Stimulated activated naive B cell treated with anti-CD40 and anti-IgM and Interleukin-4, amounts not matched to agents 10 μg/mL and 1 μg/mL and 100 μg/mL, for 72 hours (primary cell): ENCODE results near the gene CHPF2.

ENCODE experiments used
- ATAC-seq, 2 donors: fragments of 150-1000 bp; cut with Tn5 transposase; replicated peaks; 2 replicates each; pipeline ENCODE4 v1.10.0; 2021; ENCODE audit warnings: moderate library complexity in 1 of 2
- DNase-seq: peaks from one replicate; pipeline ENCODE4 v3.0.0; 2021
- H3K27ac Mint-ChIP-seq: one replicate; pipeline ENCODE4 v1.8.0; 2022; ENCODE audit warnings: mild to moderate bottlenecking, mixed read lengths
- H3K27me3 Mint-ChIP-seq, 2 donors: one replicate each; pipeline ENCODE4 v1.8.0; 2022; ENCODE audit warnings: mixed read lengths in 2 of 2
- H3K36me3 Mint-ChIP-seq, 2 donors: one replicate each; pipeline ENCODE4 v1.8.0; 2022; ENCODE audit warnings: mixed read lengths in 2 of 2, mild to moderate bottlenecking in 1 of 2
- H3K4me1 Mint-ChIP-seq, 2 donors: one replicate each; pipeline ENCODE4 v1.8.0; 2022; ENCODE audit warnings: mixed read lengths in 2 of 2, mild to moderate bottlenecking in 1 of 2
- H3K4me3 Mint-ChIP-seq, 2 donors: one replicate each; pipeline ENCODE4 v1.8.0; 2022; ENCODE audit warnings: mild to moderate bottlenecking in 2 of 2, mixed read lengths in 2 of 2, moderate library complexity in 1 of 2
- H3K9me3 Mint-ChIP-seq, 2 donors: one replicate each; pipeline ENCODE4 v1.8.0; 2022; ENCODE audit warnings: mixed read lengths in 2 of 2, mild to moderate bottlenecking in 1 of 2

CHPF2 gene

DNA sequence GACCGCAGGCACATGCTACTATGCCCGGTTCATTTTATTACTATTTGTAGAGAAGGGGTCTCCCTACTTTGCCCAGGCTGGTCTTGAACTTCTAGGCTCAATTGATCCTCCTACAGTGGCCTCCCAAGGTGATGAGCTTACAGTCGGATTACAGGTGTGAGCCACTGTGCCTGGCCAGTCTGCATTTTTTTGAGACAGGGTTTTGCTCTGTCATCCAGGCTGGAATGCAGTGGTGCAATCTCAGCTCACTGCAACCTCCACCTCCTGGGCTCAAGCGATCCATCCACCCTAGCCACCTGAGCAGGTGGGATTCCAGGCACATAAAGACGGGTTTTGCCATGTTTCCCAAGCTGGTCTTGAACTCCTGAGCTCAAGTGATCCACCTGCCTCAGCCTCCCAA is 19.7 kb upstream of the CHPF2 start:
- Mint-ChIP-seq H3K4me1 (no peaks in the 10 kb centered on the region), H3K27ac (peak overlapping the region; percentile 5), H3K27me3 (no peaks in the 10 kb centered on the region), H3K9me3 (no peaks in the 10 kb centered on the region), H3K36me3 (peaks cover 31 to 46% of the 10 kb centered on the region in 2 donors), H3K4me3 (no peak overlapping the region)
- DNase-seq (no peak), ATAC-seq (no peak)

DNA sequence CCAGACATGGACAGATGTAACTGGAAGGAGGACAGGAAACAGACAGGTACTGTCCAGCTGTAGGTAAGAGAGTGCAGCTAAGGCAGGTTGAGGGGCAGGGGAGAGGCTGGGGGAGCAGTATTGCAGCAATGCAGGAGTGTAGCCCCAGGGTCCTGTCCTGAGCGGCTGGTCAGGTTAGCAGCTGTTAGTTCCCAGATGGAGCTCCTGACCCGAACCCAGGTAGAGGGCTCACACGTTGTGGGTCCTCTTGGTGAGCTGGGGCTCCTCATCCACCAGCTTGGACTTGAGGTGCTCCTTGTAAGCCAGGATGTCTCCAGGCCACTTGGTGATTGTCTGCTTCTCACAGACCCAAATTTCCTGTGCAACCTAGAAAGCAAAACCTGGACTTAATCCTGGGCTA is 18.5 kb upstream of the CHPF2 start:
- Mint-ChIP-seq H3K36me3 (peaks cover 42 to 58% of the 10 kb centered on the region in 2 donors), H3K9me3 (no peaks in the 10 kb centered on the region), H3K27ac (no peak overlapping the region), H3K27me3 (no peaks in the 10 kb centered on the region), H3K4me1 (peaks cover 0 to under 1% of the 10 kb centered on the region in 2 donors), H3K4me3 (no peak overlapping the region)
- DNase-seq (no peak), ATAC-seq (no peak)

DNA sequence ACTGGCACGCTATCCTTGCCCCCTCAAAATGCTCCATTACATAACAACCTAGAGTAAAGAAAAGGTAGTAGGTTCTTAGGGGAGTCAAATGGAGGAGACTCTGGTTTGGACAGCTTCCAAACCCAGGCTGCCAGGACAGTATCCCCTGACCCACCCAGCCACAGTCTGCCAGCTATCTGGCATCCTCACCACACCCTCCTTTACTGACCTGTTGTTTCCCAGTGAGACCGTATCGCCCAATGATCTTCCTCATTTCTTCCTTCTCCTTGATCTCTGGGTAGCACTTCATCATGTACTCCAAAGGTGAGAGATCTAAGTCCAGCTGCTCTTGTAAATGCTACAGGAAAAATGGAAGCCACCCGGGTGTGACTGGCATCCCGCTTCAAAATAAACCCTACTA is 16.9 kb upstream of the CHPF2 start:
- Mint-ChIP-seq H3K9me3 (no peaks in the 10 kb centered on the region), H3K4me1 (peaks cover 0 to 2% of the 10 kb centered on the region in 2 donors), H3K4me3 (no peak overlapping the region), H3K27ac (no peak overlapping the region), H3K36me3 (peaks cover 42 to 67% of the 10 kb centered on the region in 2 donors), H3K27me3 (no peaks in the 10 kb centered on the region)
- no peak for ATAC-seq
- no peak for DNase-seq

DNA sequence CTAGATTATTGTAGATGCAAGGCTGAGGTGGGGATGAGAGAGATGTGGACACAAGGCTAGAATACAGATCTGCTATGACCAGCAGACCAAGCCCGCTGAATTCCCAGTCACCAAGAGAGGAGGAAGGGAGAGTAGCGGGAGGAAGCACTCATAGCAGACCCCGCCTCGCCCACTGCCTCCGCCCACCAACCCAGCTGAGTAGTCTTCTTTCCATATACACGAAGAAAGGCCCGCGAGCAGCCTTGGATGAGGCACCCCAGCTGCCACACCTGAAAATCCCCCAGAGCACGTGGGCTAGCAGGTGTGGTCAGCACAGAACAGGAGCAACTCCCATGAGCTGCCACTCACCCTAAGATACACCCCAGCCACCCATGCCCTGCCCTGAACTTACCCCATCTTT is 14.1 kb upstream of the CHPF2 start:
- Mint-ChIP-seq H3K27ac (peak overlapping the region; percentile 75), H3K27me3 (no peaks in the 10 kb centered on the region), H3K4me3 (no peak overlapping the region), H3K4me1 (peaks cover 0 to 6% of the 10 kb centered on the region in 2 donors), H3K36me3 (peaks cover 47 to 61% of the 10 kb centered on the region in 2 donors), H3K9me3 (no peaks in the 10 kb centered on the region)
- ATAC-seq (no peak), DNase-seq (no peak)

DNA sequence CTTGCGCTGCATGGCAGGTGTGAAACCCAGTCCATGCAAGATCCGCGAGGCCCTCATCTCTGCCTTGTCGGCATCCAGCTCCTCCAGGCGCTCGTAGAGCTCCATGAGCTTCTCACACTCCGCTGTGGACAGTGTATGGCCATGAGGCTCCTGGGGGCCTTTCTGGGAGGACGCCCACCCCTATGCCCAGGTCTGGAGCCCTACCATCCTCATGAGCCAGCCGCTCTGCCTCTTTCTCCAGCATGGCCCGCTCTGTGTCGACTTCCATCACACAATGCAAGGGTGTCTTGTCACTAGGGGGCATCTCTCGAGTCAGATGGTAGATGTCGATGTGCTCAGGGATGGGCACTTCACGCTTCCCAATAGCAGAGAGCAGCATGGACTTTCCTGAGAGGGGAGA is 8.6 kb upstream of the CHPF2 start:
- no peaks in the 10 kb centered on the region for H3K27me3 Mint-ChIP-seq
- H3K9me3 Mint-ChIP-seq, result no peaks in the 10 kb centered on the region
- H3K36me3 Mint-ChIP-seq, result peaks cover 35 to 54% of the 10 kb centered on the region in 2 donors
- peaks cover 27 to 41% of the 10 kb centered on the region in 2 donors for H3K4me1 Mint-ChIP-seq
- DNase-seq, result no peak
- ATAC-seq, result no peak
- no peak overlapping the region for H3K27ac Mint-ChIP-seq
- no peak overlapping the region for H3K4me3 Mint-ChIP-seq

DNA sequence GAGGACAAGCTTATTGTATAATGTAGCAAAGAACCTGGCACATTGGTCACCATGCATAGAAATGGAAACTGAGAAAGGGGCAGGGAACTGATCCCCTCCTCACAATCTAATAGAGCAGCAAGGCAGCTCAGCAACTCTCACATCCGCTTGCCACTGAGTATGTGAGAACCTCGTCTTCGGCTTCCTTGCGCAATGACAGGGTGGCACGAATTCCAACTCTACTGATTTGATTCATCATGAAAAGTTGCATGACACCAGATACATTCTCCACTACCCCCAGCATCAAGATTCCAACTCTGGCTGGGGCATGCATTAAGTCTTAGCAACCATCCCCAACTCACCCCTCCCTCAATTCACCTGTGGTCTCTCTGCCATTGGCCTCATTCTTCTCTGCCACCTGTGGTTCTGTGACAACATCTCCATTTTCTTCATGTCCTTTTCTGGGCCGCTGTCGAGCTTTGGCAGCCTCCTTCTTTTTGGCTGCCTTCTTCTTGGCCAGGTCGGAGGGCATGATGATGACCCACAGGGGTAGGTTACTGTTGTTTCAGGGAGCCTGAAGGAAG is 6.3 kb upstream of the CHPF2 start:
- Mint-ChIP-seq H3K27me3 (no peaks in the 10 kb centered on the region), H3K9me3 (no peaks in the 10 kb centered on the region), H3K4me1 (peaks cover 24 to 41% of the 10 kb centered on the region in 2 donors), H3K27ac (peak overlapping the region; percentile 97), H3K36me3 (peaks cover 28 to 40% of the 10 kb centered on the region in 2 donors), H3K4me3 (peak overlapping the region; percentile 96 to 97)
- DNase-seq, result no peak
- no peak for ATAC-seq

DNA sequence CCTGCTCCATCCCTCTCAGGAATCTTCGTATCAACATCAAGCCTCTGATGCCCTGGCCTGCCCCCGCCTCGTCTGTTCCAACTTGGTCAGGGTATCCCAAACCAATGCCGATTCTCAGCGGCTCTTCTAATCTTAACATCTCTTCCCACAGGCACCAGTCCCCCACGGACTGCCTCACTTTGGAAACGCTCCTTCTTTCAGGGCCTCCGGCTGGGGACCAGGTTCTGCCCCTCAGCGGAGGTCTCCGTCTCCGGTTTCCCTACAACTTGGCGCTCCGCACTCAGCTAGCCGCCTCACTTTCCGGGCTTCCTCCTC is 5.8 kb upstream of the CHPF2 start:
- Mint-ChIP-seq H3K27ac (peak overlapping the region; percentile 97), H3K9me3 (no peaks in the 10 kb centered on the region), H3K4me3 (peak overlapping the region; percentile 96 to 97), H3K4me1 (peaks cover 26 to 43% of the 10 kb centered on the region in 2 donors), H3K27me3 (no peaks in the 10 kb centered on the region), H3K36me3 (peaks cover 26 to 40% of the 10 kb centered on the region in 2 donors)
- ATAC-seq (peak in 1 of 2 donors; percentile 12), DNase-seq (no peak)

DNA sequence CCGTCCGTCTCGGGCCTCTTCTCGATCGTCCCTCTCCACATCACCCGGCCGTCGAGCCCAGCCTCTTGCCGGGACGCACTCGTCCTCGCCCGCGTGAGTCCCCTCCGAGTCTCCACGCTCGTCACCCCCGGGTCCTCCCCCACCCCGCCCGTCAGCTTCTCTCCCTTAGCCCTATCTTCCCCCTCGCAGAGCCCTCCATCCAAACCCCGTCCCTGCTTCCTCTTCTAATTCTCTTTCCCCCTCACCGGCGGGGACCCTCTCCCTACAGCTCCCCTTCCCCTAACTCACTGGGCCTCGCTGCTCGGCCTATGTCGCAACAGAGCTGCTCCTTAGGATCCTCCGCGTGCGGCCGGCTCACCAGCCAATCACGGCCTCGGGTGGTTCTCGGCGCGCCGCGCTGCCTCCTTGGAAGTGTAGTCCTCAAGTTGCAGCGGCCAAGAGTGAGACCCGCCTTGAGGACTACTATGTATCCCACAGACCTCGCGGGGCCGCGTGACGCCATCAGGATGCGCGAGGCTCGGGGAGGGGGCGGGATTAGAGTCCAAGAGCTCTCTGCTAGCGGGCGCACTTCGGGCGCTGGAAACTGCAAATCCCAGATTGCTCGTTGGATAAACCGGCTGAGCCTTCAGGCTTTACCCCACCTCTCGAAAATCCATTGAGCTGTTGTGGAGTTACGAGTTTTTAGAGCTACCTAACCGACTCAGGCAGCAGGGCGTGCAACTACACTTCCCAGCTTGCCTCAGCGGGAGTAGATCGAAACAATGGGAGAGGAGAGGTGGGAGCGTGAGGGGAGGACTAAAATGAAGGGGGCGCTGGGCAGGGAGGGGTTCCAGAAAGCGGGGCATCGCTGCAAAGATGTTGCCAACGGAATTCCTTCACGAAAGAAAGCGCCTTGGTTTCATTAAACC is 5.2 kb upstream of the CHPF2 start, which contains the start of gene ABCF2:
Gene ABCF2 (minus strand): TSS at position 331 of the 908 bp plus-strand sequence. CDS start 747 bp downstream, outside the sequence.
- H3K27me3 Mint-ChIP-seq, result no peaks in the 10 kb centered on the region
- peaks cover 24 to 39% of the 10 kb centered on the region in 2 donors for H3K36me3 Mint-ChIP-seq
- peak within 1 kb of the TSS; percentile 96 to 97 for H3K4me3 Mint-ChIP-seq

DNA sequence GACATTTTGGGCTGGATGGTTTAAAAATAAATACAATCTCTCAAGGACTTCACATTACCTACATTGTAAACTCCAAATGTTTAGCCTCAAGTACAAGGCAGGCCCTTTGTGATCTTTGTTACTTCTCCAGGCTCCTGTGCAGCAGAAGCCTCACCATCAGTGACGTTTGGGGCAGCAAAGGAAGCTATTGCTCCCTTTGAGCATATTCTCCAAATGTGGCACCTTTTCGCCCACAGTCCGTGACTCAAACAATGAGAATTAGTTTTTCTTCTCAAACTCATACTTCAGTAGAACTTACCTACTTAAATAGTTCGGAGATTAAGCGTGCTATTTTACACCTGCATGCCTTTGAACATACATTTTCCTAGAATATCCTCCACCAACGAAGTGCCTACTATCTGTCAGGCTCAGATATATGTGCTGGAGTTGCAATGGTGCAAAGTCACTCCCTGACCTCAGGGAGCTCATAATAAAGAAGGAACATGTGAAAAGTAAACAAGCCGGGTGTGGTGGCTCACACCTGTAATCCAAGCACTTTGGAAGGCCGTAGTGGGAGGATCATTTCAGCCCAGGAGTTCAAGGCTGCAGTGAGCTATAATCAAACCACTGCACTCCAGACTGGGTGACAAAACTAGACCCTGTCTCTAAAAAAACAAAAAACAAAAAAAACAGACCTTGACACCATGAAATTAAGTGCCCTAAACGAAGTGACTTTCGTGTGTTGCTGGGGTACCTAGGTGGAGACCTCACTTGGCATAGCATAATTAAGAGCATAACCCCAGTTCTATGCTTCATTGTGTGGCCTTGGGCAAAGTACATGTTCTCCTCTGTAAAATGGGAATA is 4.0 kb upstream of the CHPF2 start:
- H3K27ac Mint-ChIP-seq, result no peak overlapping the region
- H3K4me1 Mint-ChIP-seq, result peaks cover 32 to 54% of the 10 kb centered on the region in 2 donors
- H3K9me3 Mint-ChIP-seq, result no peaks in the 10 kb centered on the region
- peak overlapping the region; percentile 96 to 97 for H3K4me3 Mint-ChIP-seq
- H3K36me3 Mint-ChIP-seq, result peaks cover 21 to 32% of the 10 kb centered on the region in 2 donors
- H3K27me3 Mint-ChIP-seq, result no peaks in the 10 kb centered on the region
- no peak for DNase-seq
- no peak for ATAC-seq

More for the DNA sequence above, 5.2 kb upstream of the CHPF2 start, which contains the start of gene ABCF2:
- Mint-ChIP-seq H3K27ac (peak within 1 kb of the TSS; percentile 97), H3K9me3 (no peaks in the 10 kb centered on the region), H3K4me1 (peaks cover 32 to 49% of the 10 kb centered on the region in 2 donors)
- ATAC-seq (peak; percentile 99 to 100), DNase-seq (peak; percentile 95)

DNA sequence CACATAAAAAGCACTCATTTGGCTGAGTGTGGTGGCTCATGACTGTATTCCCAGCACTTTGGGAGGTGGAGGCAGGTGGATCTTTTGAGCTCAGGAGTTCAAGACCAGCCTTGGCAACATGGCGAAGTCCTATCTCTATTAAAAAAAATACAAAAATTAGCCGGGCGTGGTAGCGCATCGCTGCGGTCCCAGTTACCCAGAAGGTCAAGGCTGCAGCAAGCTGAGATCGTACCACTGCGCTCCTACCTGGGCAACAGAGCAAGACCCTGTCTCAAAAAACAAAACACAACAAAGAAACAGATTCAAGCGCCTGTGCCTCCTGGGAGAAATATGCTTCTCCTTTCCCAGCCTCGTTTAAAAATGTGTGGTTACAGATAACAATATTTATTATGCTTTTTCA is 3.0 kb upstream of the CHPF2 start:
- H3K27ac Mint-ChIP-seq, result no peak overlapping the region
- H3K4me3 Mint-ChIP-seq, result no peak overlapping the region
- peaks cover 17 to 33% of the 10 kb centered on the region in 2 donors for H3K36me3 Mint-ChIP-seq
- no peaks in the 10 kb centered on the region for H3K9me3 Mint-ChIP-seq
- H3K27me3 Mint-ChIP-seq, result no peaks in the 10 kb centered on the region
- H3K4me1 Mint-ChIP-seq, result peaks cover 38 to 59% of the 10 kb centered on the region in 2 donors
- DNase-seq, result no peak
- no peak for ATAC-seq

DNA sequence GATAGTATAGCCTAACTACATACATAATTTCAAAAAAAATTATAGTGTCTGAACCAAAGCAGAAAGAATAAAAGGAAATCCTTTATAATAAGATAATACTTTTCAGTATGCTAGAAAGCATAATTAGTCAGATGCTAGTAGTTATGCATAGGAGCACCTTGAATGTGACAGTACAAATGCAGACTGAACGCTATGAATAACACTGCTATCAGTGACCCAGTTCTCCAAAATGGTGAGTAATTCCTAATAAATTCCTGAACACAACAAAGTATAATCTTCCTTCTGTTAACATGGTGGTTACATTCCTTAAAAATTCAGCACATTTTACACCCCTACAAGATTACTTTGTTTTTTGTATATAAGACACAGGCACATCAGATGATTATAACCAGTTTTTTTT is 1.2 kb upstream of the CHPF2 start:
- DNase-seq, result no peak
- Mint-ChIP-seq H3K27me3 (no peaks in the 10 kb centered on the region), H3K9me3 (no peaks in the 10 kb centered on the region), H3K27ac (no peak overlapping the region), H3K4me3 (no peak overlapping the region), H3K4me1 (peaks cover 35 to 55% of the 10 kb centered on the region in 2 donors), H3K36me3 (peaks cover 7 to 29% of the 10 kb centered on the region in 2 donors)
- no peak for ATAC-seq

DNA sequence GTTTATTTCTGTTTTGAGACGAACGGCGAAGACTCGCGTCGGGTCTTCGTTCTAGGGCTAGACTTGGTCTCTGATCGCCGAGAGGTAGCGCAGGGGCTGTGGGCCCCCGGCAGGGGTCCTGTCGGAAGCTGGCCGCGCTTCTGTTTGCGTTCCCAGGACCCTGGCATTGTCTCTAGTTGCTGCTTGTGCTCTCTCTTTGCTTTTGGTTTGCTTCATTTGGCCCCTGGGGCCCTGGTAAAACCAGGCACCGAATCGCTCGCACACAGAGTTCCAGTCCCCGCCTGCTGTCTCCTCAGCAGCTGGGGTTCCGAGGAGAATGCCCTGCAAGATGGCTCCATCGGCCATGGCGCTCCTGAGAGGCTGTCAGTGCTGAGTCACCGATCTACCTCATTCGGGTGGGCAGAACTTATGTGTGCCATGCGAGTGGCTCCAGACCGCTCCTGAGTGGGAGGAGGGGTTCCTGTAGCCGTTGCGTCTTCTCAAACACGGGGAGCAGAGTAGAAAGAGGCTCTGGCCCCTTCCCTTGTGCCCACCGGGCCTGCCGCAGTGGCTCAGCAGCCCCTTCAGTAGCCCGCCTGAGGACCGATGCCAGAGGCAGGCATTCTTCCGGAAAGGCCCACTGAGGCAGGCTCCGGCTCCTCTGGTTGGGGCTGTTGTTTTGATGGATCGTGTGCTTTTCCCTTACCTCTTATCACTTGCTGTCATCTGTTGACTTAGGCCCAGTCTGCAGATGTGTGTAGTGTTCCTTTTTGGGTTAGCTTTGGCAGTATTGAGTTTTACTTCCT is 826 bp downstream of the CHPF2 start:
- Mint-ChIP-seq H3K4me3 (peak overlapping the region; percentile 97 to 98), H3K4me1 (peaks cover 30 to 47% of the 10 kb centered on the region in 2 donors), H3K36me3 (peaks cover 8 to 31% of the 10 kb centered on the region in 2 donors), H3K27me3 (no peaks in the 10 kb centered on the region), H3K9me3 (no peaks in the 10 kb centered on the region), H3K27ac (peak overlapping the region; percentile 98)
- DNase-seq (peak; percentile 51), ATAC-seq (peak; percentile 65 to 71)

DNA sequence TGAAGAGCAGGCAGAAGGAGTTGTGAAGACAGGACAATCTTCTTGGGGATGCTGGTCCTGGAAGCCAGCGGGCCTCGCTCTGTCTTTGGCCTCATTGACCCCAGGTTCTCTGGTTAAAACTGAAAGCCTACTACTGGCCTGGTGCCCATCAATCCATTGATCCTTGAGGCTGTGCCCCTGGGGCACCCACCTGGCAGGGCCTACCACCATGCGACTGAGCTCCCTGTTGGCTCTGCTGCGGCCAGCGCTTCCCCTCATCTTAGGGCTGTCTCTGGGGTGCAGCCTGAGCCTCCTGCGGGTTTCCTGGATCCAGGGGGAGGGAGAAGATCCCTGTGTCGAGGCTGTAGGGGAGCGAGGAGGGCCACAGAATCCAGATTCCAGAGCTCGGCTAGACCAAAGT is 1.5 kb downstream of the CHPF2 start:
- DNase-seq, result no peak
- H3K9me3 Mint-ChIP-seq, result no peaks in the 10 kb centered on the region
- peak overlapping the region; percentile 98 for H3K27ac Mint-ChIP-seq
- peaks cover 8 to 32% of the 10 kb centered on the region in 2 donors for H3K36me3 Mint-ChIP-seq
- no peak for ATAC-seq
- no peaks in the 10 kb centered on the region for H3K27me3 Mint-ChIP-seq
- H3K4me1 Mint-ChIP-seq, result peaks cover 29 to 49% of the 10 kb centered on the region in 2 donors
- peak overlapping the region; percentile 97 to 98 for H3K4me3 Mint-ChIP-seq
